Thyroid gland (tissue), 4 donors: Measurements from ENCODE around the gene CTTNBP2NL.

Experiments used
- CTCF ChIP-seq, 6 experiments: fragments of 200-600 bp in 3 of 6; fragments of 450-650 bp in 3 of 6; sonication (generic) in 3 of 6; IDR thresholded peaks; one replicate each; pipeline ENCODE4 v1.5.1; 2016 to 2019; ENCODE audit warnings: antibody characterized with exemption in 6 of 6, mild to moderate bottlenecking in 2 of 6, inconsistent platforms in 1 of 6, moderate library complexity in 1 of 6
- POLR2A ChIP-seq, 2 donors: fragments of 450-650 bp; IDR thresholded peaks; one replicate each; pipeline ENCODE4 v1.6.1; 2017; ENCODE audit warnings: antibody characterized with exemption in 2 of 2, mild to moderate bottlenecking in 2 of 2, moderate library complexity in 1 of 2

DNA sequence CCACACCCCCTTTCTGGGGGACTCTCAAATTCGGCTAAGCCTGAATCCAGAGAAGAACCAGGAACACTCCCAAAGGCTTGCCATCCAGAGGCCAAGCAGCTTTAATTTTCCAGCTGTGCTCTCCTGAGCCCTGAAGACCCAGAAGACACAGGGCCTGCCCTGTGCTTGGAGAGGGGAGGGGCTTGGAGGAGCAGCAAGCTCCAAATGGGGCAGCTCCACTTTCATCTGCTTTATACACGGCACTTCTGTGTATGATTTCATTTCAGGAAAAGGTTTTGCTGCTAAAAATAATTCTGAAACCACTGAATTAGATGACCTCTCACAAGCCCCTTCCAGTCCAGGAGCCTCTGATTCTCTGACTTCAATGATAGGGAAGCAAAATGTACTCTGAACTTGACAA lies 39.2 kb upstream of the CTTNBP2NL start:
- TF ChIP-seq CTCF (IDR thresholded peaks at IDR 0.05), result no peak
- TF ChIP-seq POLR2A (IDR thresholded peaks at IDR 0.05), result no peak
